Measurements from ENCODE around the gene SYT6.

Gene SYT6, protein sequence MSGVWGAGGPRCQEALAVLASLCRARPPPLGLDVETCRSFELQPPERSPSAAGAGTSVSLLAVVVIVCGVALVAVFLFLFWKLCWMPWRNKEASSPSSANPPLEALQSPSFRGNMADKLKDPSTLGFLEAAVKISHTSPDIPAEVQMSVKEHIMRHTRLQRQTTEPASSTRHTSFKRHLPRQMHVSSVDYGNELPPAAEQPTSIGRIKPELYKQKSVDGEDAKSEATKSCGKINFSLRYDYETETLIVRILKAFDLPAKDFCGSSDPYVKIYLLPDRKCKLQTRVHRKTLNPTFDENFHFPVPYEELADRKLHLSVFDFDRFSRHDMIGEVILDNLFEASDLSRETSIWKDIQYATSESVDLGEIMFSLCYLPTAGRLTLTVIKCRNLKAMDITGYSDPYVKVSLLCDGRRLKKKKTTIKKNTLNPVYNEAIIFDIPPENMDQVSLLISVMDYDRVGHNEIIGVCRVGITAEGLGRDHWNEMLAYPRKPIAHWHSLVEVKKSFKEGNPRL

DNA sequence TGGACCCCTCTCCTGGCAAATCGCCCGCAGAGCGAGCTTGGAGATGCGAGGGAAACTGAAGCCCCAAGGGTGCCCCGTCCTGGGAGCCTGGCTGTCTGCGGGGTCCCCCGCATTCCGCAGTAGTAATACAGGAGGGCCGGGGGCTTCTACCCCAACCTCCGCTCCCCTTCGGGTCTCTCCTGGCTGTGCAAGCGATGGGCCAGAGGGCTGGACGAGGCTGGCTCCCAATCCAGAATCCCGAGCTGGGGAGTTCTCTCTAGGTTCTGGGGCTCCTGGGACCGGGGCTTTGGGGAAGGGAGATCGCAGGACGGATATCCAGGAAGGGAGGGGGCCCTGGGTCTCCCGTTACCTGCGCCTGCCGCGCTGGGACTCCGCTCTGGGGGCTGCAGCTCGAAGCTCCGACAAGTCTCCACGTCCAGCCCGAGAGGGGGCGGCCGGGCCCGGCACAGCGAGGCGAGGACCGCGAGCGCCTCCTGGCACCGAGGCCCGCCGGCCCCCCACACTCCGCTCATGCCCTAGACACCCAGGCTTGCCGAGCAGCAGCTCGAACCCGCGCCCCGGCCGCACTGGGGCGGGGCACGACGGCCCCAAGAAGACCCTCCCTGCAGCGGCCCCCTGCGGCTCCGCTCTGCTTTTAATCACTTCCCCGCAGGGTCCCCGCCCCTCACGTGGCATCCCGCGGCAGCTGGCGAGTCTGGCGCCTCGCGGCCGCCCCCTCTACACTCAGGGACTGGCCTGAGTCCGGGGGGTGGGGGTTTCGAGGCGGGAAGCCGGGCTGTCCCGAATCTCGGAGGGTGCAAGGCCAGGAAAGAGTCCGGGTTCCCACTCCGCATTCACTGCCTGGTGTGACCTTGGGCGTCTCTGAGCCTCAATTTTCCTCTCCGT, at the start of gene SYT6:
SYT6 (minus strand) TSS at position 609 of the 885 bp plus-strand sequence; CDS start at position 512, 97 bp downstream.
- no peak within 1 kb of the TSS for H3K27ac ChIP-seq (ENCODE audit: low read length)
- H3K27me3 ChIP-seq (ENCODE audit: low read depth, low read length): peaks cover 62% of the 10 kb centered on the region
- peak within 1 kb of the TSS in 1 of 2 donors; percentile 62 for H3K4me3 ChIP-seq (ENCODE audit: low read depth in 1 of 2, low read length in 2 of 2)
- H3K9me3 ChIP-seq (ENCODE audit: control insufficient read depth in 1 of 2, low read length in 2 of 2): no peaks in the 10 kb centered on the region
- peaks cover 3 to 26% of the 10 kb centered on the region in 2 donors for H3K4me1 ChIP-seq (ENCODE audit: control insufficient read depth in 1 of 2, insufficient read depth in 2 of 2, low read length in 2 of 2)
- no peaks in the 10 kb centered on the region for H3K36me3 ChIP-seq (ENCODE audit: control insufficient read depth in 1 of 2, insufficient read depth in 2 of 2, low read length in 2 of 2)

DNA sequence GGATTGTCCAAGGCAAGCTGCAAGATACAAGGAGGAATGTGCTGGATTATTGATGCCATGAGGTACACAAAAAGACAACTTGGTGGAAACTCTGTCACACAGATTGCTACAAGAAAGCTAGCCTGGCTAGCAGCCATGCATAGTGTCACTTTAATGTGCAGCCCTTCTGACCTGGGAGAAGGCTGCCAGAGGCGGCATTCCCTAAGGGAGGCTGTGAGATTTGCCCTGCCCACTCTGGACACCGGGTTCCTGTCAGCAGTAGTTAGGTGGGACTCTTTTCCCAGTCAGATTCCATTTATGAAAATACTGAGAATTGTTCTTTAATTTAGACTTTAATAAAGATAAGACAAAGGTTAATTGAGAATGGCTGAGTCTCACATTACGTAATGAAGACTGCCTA, 47.8 kb upstream of the SYT6 start:
- no peaks in the 10 kb centered on the region for H3K36me3 ChIP-seq (ENCODE audit: control insufficient read depth in 1 of 2, insufficient read depth in 2 of 2, low read length in 2 of 2)
- H3K27ac ChIP-seq (ENCODE audit: low read length): no peak overlapping the region
- H3K4me3 ChIP-seq (ENCODE audit: low read depth in 1 of 2, low read length in 2 of 2): no peak overlapping the region
- peaks cover 4% of the 10 kb centered on the region for H3K27me3 ChIP-seq (ENCODE audit: low read depth, low read length)
- peaks cover 0 to 7% of the 10 kb centered on the region in 2 donors for H3K4me1 ChIP-seq (ENCODE audit: control insufficient read depth in 1 of 2, insufficient read depth in 2 of 2, low read length in 2 of 2)
- H3K9me3 ChIP-seq (ENCODE audit: control insufficient read depth in 1 of 2, low read length in 2 of 2): no peaks in the 10 kb centered on the region

DNA sequence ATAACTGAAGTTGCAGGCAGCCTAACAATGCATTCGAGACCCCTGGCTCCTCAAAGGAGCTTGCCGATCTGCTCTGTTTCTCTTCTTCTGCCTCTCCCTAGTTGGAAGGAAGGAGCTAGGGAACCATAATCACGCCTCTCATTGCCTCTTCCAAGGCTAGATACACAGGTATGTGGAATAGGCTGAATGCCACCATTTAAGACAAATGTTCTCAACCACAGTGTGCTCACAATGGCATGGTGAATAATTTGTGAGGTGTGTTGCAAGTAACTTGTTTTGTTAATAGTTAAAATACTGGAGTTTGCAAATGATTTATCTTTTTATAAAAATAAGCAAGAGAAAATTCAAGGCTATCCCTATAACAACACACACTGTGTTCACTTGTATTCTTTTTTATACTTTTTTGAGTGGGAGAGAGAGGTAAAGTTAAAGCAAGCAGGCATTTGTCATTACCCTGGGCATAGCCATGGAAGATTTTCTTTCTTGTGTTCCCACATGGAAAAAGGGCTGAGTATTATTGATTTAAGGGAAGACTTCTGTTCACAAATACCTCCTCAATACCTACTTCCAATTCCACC, 45.4 kb upstream of the SYT6 start:
- H3K27me3 ChIP-seq (ENCODE audit: low read depth, low read length): peaks cover 4% of the 10 kb centered on the region
- H3K4me3 ChIP-seq (ENCODE audit: low read depth in 1 of 2, low read length in 2 of 2): no peak overlapping the region
- H3K9me3 ChIP-seq (ENCODE audit: control insufficient read depth in 1 of 2, low read length in 2 of 2): no peaks in the 10 kb centered on the region
- H3K27ac ChIP-seq (ENCODE audit: low read length): no peak overlapping the region
- peaks cover 0 to 7% of the 10 kb centered on the region in 2 donors for H3K4me1 ChIP-seq (ENCODE audit: control insufficient read depth in 1 of 2, insufficient read depth in 2 of 2, low read length in 2 of 2)
- H3K36me3 ChIP-seq (ENCODE audit: control insufficient read depth in 1 of 2, insufficient read depth in 2 of 2, low read length in 2 of 2): no peaks in the 10 kb centered on the region

DNA sequence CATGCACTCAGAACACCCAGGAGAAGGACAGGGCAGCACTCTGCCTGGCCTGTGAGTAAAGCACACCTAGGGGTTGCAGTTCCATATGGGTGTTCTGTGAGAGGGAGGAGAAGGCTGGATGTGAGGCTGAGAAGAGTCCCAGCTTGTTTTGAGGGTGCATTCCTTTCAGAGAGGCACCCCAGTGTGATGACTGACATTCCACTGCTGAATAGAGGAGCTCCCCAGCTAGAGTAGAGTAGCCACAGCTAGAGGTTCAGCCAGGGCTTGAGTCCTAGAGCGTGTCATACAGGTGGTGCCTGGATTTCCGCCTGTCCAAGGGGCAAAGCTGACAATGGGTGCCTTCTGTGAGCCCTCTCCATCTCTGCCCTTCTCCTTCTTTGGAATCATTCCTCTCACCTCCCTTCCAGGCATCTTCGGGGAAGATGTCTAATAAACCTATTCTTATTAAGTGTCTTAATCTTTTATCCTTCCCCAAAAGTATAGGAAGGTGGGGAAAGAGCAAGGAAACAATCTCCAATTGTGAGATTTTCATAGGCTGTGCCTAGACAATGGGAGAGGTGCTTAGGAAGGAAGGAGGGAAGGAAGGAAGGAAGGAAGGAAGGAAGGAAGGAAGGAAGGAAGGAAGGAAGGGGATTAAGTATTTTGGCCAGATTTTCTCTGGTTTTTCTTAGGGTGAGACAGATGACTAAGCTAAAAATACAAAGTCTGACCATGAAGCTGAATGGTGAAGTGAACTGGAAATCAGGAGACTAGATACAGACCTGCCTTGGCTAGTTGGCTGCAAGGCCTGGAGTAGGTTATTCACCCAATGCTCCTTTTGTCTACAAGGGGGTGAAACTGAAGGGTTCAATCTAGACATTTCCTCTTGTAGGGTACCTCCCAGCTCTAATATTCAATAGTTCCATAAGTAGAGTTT, 43.6 kb upstream of the SYT6 start:
- Histone ChIP-seq H3K4me1 (ENCODE audit: control insufficient read depth in 1 of 2, insufficient read depth in 2 of 2, low read length in 2 of 2) (no peaks in the 10 kb centered on the region), H3K9me3 (ENCODE audit: control insufficient read depth in 1 of 2, low read length in 2 of 2) (no peaks in the 10 kb centered on the region), H3K36me3 (ENCODE audit: control insufficient read depth in 1 of 2, insufficient read depth in 2 of 2, low read length in 2 of 2) (no peaks in the 10 kb centered on the region), H3K27me3 (ENCODE audit: low read depth, low read length) (no peaks in the 10 kb centered on the region), H3K4me3 (ENCODE audit: low read depth in 1 of 2, low read length in 2 of 2) (no peak overlapping the region), H3K27ac (ENCODE audit: low read length) (no peak overlapping the region)

DNA sequence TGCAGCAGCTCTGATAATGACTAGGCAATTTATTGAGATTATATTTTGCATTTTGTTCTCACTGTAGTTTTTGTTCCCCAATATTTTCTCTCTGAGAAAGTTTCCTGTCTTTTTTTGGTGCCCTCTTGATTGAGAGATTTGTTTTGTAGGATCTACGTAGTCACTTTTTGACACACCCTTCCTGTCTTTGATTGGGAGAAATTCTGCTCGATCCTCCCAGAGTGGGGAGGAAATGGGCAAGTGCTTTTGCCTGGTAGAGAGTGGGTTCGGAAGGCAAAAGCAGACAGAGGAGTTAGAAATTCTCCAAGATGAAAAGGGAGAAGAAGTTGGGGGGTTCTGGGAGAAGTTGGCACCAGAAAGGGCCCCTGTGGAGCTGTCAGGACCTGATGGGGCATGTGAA, 42.1 kb upstream of the SYT6 start:
- H3K27me3 ChIP-seq (ENCODE audit: low read depth, low read length): no peaks in the 10 kb centered on the region
- no peaks in the 10 kb centered on the region for H3K36me3 ChIP-seq (ENCODE audit: control insufficient read depth in 1 of 2, insufficient read depth in 2 of 2, low read length in 2 of 2)
- H3K4me1 ChIP-seq (ENCODE audit: control insufficient read depth in 1 of 2, insufficient read depth in 2 of 2, low read length in 2 of 2): no peaks in the 10 kb centered on the region
- H3K9me3 ChIP-seq (ENCODE audit: control insufficient read depth in 1 of 2, low read length in 2 of 2): no peaks in the 10 kb centered on the region
- no peak overlapping the region for H3K4me3 ChIP-seq (ENCODE audit: low read depth in 1 of 2, low read length in 2 of 2)
- H3K27ac ChIP-seq (ENCODE audit: low read length): no peak overlapping the region

DNA sequence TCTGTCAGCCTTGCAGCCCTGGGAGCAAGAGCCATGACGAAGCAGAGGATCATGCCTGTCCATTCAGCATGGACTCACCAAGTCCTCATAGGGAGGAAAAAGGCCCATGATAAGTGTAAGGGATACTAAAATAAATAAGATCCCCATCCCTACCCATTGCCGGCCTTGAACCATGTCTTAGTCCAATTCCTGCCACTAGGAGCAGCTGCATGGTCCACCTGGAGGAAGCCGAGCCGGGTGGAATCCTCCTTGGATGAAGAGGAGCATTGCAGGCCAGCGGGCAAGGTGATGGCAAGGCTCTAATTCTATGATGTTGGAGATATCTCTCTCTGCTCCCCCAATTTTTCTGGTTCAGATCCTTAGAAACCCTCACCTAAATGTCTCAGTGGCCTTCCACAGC, 38.7 kb upstream of the SYT6 start:
- no peak overlapping the region for H3K27ac ChIP-seq (ENCODE audit: low read length)
- no peaks in the 10 kb centered on the region for H3K4me1 ChIP-seq (ENCODE audit: control insufficient read depth in 1 of 2, insufficient read depth in 2 of 2, low read length in 2 of 2)
- H3K27me3 ChIP-seq (ENCODE audit: low read depth, low read length): no peaks in the 10 kb centered on the region
- H3K36me3 ChIP-seq (ENCODE audit: control insufficient read depth in 1 of 2, insufficient read depth in 2 of 2, low read length in 2 of 2): no peaks in the 10 kb centered on the region
- H3K9me3 ChIP-seq (ENCODE audit: control insufficient read depth in 1 of 2, low read length in 2 of 2): no peaks in the 10 kb centered on the region
- H3K4me3 ChIP-seq (ENCODE audit: low read depth in 1 of 2, low read length in 2 of 2): no peak overlapping the region

DNA sequence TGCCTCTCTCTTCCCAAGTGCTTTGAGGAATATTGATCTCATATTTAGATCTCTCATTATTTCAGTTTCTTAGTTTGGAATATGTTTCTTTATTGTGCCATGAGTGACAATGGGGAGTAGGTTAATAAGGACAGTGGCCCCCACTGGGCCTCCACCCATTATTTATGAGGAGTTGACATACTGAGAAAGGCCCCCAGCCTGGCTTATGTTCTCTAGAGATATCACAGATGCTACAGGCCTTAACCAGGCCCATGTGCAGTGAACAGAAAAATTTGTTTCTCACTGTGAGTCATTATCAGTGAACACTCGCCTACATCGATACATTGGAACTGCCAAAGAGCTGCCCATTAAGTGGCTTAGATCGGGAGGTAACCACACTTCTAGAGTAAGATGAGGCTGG, 35.7 kb upstream of the SYT6 start:
- Histone ChIP-seq H3K36me3 (ENCODE audit: control insufficient read depth in 1 of 2, insufficient read depth in 2 of 2, low read length in 2 of 2) (no peaks in the 10 kb centered on the region), H3K27ac (ENCODE audit: low read length) (no peak overlapping the region), H3K4me1 (ENCODE audit: control insufficient read depth in 1 of 2, insufficient read depth in 2 of 2, low read length in 2 of 2) (no peaks in the 10 kb centered on the region), H3K27me3 (ENCODE audit: low read depth, low read length) (no peaks in the 10 kb centered on the region), H3K4me3 (ENCODE audit: low read depth in 1 of 2, low read length in 2 of 2) (no peak overlapping the region), H3K9me3 (ENCODE audit: control insufficient read depth in 1 of 2, low read length in 2 of 2) (no peaks in the 10 kb centered on the region)

DNA sequence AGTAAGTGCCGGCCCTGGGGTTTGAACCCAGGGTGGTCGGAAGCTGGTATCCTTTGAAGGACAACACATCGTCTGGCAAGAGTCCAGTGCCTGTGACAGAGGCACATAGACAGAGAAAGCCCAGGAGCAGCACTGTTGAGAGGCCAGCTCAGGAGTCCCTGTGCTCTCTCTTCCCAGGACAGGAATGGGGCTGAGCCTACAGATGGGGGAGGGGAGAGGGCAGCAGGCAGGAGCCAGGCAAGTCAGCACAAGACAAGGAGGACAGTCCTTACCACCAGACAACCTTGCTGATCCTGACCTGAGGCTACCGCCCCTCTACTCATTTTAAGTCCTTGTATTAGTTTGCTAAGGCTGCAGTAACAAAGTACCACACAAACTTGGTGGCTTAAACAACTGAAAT, 27.7 kb upstream of the SYT6 start:
- Histone ChIP-seq H3K36me3 (ENCODE audit: control insufficient read depth in 1 of 2, insufficient read depth in 2 of 2, low read length in 2 of 2) (no peaks in the 10 kb centered on the region), H3K9me3 (ENCODE audit: control insufficient read depth in 1 of 2, low read length in 2 of 2) (no peaks in the 10 kb centered on the region), H3K27ac (ENCODE audit: low read length) (no peak overlapping the region), H3K4me3 (ENCODE audit: low read depth in 1 of 2, low read length in 2 of 2) (no peak overlapping the region), H3K4me1 (ENCODE audit: control insufficient read depth in 1 of 2, insufficient read depth in 2 of 2, low read length in 2 of 2) (no peaks in the 10 kb centered on the region), H3K27me3 (ENCODE audit: low read depth, low read length) (no peaks in the 10 kb centered on the region)

DNA sequence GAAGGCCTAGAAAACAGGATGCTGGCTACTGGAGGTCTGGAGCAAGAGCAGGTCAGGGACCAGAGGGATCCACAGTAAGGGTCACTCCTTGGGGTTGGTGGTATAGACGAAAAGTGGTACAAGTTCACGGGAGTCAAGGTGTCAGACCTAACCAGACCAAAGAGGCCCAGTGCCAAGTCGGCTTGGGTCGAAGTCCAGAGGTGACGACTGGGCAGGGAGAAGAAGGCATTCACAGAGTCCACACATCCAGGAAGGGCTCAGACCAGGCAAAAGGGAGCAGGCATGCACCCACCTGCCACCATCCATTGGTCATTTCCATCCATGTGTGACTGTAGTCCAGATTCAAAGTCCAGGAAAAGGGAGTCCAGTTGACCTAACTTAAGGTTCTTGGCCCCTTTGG, 27.1 kb upstream of the SYT6 start:
- H3K4me1 ChIP-seq (ENCODE audit: control insufficient read depth in 1 of 2, insufficient read depth in 2 of 2, low read length in 2 of 2): no peaks in the 10 kb centered on the region
- no peak overlapping the region for H3K27ac ChIP-seq (ENCODE audit: low read length)
- H3K27me3 ChIP-seq (ENCODE audit: low read depth, low read length): no peaks in the 10 kb centered on the region
- no peaks in the 10 kb centered on the region for H3K9me3 ChIP-seq (ENCODE audit: control insufficient read depth in 1 of 2, low read length in 2 of 2)
- H3K36me3 ChIP-seq (ENCODE audit: control insufficient read depth in 1 of 2, insufficient read depth in 2 of 2, low read length in 2 of 2): no peaks in the 10 kb centered on the region
- no peak overlapping the region for H3K4me3 ChIP-seq (ENCODE audit: low read depth in 1 of 2, low read length in 2 of 2)

DNA sequence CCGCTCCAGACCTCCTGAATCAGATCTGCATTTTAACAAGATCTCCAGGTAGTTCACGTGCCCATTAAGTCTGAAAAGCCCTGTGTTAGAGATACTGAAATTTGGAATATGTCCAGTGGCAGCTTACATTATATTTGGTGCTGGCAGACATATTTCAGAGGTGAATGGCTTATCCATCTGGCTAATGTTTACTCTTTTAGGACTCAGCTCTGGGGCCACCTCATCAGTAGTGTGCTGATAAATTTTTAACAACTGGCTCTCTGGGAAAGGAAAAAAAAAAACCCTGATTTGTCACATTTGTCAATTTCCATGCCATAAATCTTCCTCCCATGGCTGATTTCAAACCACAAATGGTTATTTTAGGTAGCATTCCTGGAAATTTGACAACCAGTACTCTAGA, 25.3 kb upstream of the SYT6 start:
- Histone ChIP-seq H3K27me3 (ENCODE audit: low read depth, low read length) (no peaks in the 10 kb centered on the region), H3K4me1 (ENCODE audit: control insufficient read depth in 1 of 2, insufficient read depth in 2 of 2, low read length in 2 of 2) (no peaks in the 10 kb centered on the region), H3K36me3 (ENCODE audit: control insufficient read depth in 1 of 2, insufficient read depth in 2 of 2, low read length in 2 of 2) (no peaks in the 10 kb centered on the region), H3K4me3 (ENCODE audit: low read depth in 1 of 2, low read length in 2 of 2) (no peak overlapping the region), H3K27ac (ENCODE audit: low read length) (no peak overlapping the region), H3K9me3 (ENCODE audit: control insufficient read depth in 1 of 2, low read length in 2 of 2) (no peaks in the 10 kb centered on the region)
